Measurements from ENCODE around the gene C11orf71. TPM values are rescaled to one million over a fixed set of nuclear protein-coding genes. Genes with fewer than 3 reads are reported as not detected.

The C11orf71 gene
- total RNA-seq, 1 donor from 2014 or later: 6.4 TPM

GRCh38 chr11:114392735-114393667 is 7.3 kb downstream of the C11orf71 start:
- intact Hi-C loops (cut with micrococcal nuclease): no loop called here
- DNase-seq: no peak
- H3K27me3 Mint-ChIP-seq: peaks cover 3% of the 10 kb centered on the region
- H3K9me3 Mint-ChIP-seq: no peaks in the 10 kb centered on the region
- H3K27ac Mint-ChIP-seq: no peak overlapping the region
- peaks cover 3% of the 10 kb centered on the region for H3K36me3 Mint-ChIP-seq (ENCODE audit: low read depth)
- H3K4me1 Mint-ChIP-seq: peaks cover 3% of the 10 kb centered on the region
- H3K4me3 Mint-ChIP-seq: no peak overlapping the region

DNA sequence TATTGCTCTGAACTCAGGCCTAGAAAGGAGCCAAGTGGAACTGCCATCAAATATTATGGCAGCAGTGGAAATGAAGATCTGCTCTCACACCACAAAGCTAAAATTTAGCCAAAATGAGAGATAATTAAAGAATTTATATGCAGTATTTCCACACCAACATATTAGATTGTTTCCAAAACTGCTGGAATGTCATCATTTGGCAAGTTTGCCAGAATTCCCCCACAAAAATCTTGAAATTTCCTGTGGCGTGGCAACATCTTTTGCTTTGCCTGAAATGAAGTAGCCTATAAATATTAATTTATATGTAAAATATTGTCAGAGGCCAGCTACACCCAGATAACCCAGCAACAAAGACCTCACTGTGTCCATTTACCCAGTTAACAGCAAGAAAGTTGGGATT is 13.8 kb downstream of the C11orf71 start:
- peaks cover 8% of the 10 kb centered on the region for H3K27me3 Mint-ChIP-seq
- H3K27ac Mint-ChIP-seq: no peak overlapping the region
- no peaks in the 10 kb centered on the region for H3K4me1 Mint-ChIP-seq
- no peaks in the 10 kb centered on the region for H3K36me3 Mint-ChIP-seq (ENCODE audit: low read depth)
- H3K4me3 Mint-ChIP-seq: no peak overlapping the region
- DNase-seq: no peak
- intact Hi-C loops (cut with micrococcal nuclease): no loop called here
- no peaks in the 10 kb centered on the region for H3K9me3 Mint-ChIP-seq

- Mint-ChIP-seq H3K36me3 (ENCODE audit: low read depth) (no peaks in the 10 kb centered on the region), H3K9me3 (no peaks in the 10 kb centered on the region), H3K4me1 (no peaks in the 10 kb centered on the region), H3K27me3 (peaks cover 8% of the 10 kb centered on the region), H3K27ac (no peak overlapping the region), H3K4me3 (no peak overlapping the region)
- intact Hi-C loops (cut with micrococcal nuclease): no loop called here
- no peak for DNase-seq
These were observed 14.2 kb downstream of the C11orf71 start for GRCh38 chr11:114386131-114386530.

DNA sequence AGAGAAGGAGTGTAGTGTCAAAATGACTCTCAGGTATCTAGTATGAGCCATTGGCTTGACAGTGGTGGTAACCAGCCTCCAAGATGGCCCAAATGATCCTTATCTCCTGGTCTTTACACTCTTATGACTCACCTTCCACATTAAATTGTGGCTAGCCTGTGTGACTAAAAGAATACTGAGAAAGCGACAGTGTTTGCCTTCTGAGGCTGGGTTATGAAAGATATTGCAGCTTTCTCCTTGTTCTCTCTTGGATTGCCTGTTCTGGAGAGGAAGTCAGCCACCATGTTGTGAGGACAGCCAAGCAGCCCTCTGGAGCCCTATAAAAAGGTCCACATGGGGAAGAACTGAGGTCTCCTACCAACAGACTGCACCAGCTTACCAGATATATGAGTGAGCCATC is 15.8 kb downstream of the C11orf71 start:
- intact Hi-C loops (cut with micrococcal nuclease): no loop called here
- Mint-ChIP-seq H3K27me3 (peaks cover 15% of the 10 kb centered on the region), H3K9me3 (no peaks in the 10 kb centered on the region), H3K4me3 (no peak overlapping the region), H3K4me1 (peaks cover 6% of the 10 kb centered on the region), H3K36me3 (ENCODE audit: low read depth) (no peaks in the 10 kb centered on the region), H3K27ac (no peak overlapping the region)
- DNase-seq: no peak

GRCh38 chr11:114382509-114382908 is 17.8 kb downstream of the C11orf71 start:
- DNase-seq: no peak
- Mint-ChIP-seq H3K36me3 (ENCODE audit: low read depth) (no peaks in the 10 kb centered on the region), H3K4me1 (peaks cover 6% of the 10 kb centered on the region), H3K4me3 (no peak overlapping the region), H3K27me3 (peaks cover 15% of the 10 kb centered on the region), H3K27ac (no peak overlapping the region), H3K9me3 (no peaks in the 10 kb centered on the region)
- intact Hi-C loops (cut with micrococcal nuclease): no loop called here

- Mint-ChIP-seq H3K4me3 (no peak overlapping the region), H3K4me1 (peaks cover 6% of the 10 kb centered on the region), H3K27ac (no peak overlapping the region), H3K27me3 (peaks cover 11% of the 10 kb centered on the region), H3K9me3 (no peaks in the 10 kb centered on the region), H3K36me3 (ENCODE audit: low read depth) (no peaks in the 10 kb centered on the region)
- intact Hi-C loops (cut with micrococcal nuclease): no loop called here
- DNase-seq: no peak
These were observed 20.8 kb downstream of the C11orf71 start for GRCh38 chr11:114379394-114380069.

GRCh38 chr11:114377612-114378267 is 22.6 kb downstream of the C11orf71 start:
- Mint-ChIP-seq H3K27me3 (peaks cover 18% of the 10 kb centered on the region), H3K4me3 (no peak overlapping the region), H3K36me3 (ENCODE audit: low read depth) (no peaks in the 10 kb centered on the region), H3K4me1 (peaks cover 6% of the 10 kb centered on the region), H3K9me3 (no peaks in the 10 kb centered on the region), H3K27ac (no peak overlapping the region)
- no peak for DNase-seq
- intact Hi-C loops (cut with micrococcal nuclease): no loop called here

DNA sequence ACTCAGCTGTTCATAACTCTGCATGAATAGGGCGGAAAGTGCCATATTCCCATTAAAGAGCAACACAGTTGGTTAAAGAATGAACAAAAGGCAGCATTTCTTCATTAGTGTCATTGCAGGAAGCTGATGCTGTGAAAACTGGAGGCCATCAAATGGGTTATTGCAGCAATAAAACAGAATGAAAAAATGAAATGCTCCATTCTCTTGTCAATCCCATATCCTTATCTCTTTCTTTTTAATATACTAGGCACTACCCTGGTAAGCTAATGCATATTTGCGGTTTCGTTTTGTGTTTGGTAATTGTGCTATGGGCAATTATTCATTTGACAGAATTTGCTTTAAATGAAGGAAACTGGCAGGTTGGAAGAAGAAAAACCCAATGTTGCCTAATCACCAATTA is 25.3 kb downstream of the C11orf71 start:
- H3K27me3 Mint-ChIP-seq: peaks cover 17% of the 10 kb centered on the region
- no peaks in the 10 kb centered on the region for H3K36me3 Mint-ChIP-seq (ENCODE audit: low read depth)
- intact Hi-C loops (cut with micrococcal nuclease): no loop called here
- no peak overlapping the region for H3K27ac Mint-ChIP-seq
- H3K4me1 Mint-ChIP-seq: no peaks in the 10 kb centered on the region
- no peaks in the 10 kb centered on the region for H3K9me3 Mint-ChIP-seq
- no peak for DNase-seq
- H3K4me3 Mint-ChIP-seq: no peak overlapping the region

- no peak for DNase-seq
- H3K27me3 Mint-ChIP-seq: peaks cover 12% of the 10 kb centered on the region
- no peaks in the 10 kb centered on the region for H3K9me3 Mint-ChIP-seq
- no peaks in the 10 kb centered on the region for H3K36me3 Mint-ChIP-seq (ENCODE audit: low read depth)
- H3K4me3 Mint-ChIP-seq: no peak overlapping the region
- H3K27ac Mint-ChIP-seq: no peak overlapping the region
- intact Hi-C loops (cut with micrococcal nuclease): no loop called here
- no peaks in the 10 kb centered on the region for H3K4me1 Mint-ChIP-seq
These were observed 31.2 kb downstream of the C11orf71 start for GRCh38 chr11:114368918-114369680.

- Mint-ChIP-seq H3K36me3 (ENCODE audit: low read depth) (no peaks in the 10 kb centered on the region), H3K4me3 (no peak overlapping the region), H3K27me3 (peaks cover 9% of the 10 kb centered on the region), H3K4me1 (no peaks in the 10 kb centered on the region), H3K27ac (no peak overlapping the region), H3K9me3 (no peaks in the 10 kb centered on the region)
- no peak for DNase-seq
- intact Hi-C loops (cut with micrococcal nuclease): no loop called here
These were observed 32.9 kb downstream of the C11orf71 start for GRCh38 chr11:114367244-114367957.

GRCh38 chr11:114366331-114367243 is 33.7 kb downstream of the C11orf71 start:
- intact Hi-C loops (cut with micrococcal nuclease): no loop called here
- peaks cover 4% of the 10 kb centered on the region for H3K27me3 Mint-ChIP-seq
- no peak overlapping the region for H3K4me3 Mint-ChIP-seq
- H3K4me1 Mint-ChIP-seq: no peaks in the 10 kb centered on the region
- H3K36me3 Mint-ChIP-seq (ENCODE audit: low read depth): no peaks in the 10 kb centered on the region
- H3K27ac Mint-ChIP-seq: no peak overlapping the region
- DNase-seq: no peak
- no peaks in the 10 kb centered on the region for H3K9me3 Mint-ChIP-seq

GRCh38 chr11:114362958-114363357 is 37.4 kb downstream of the C11orf71 start:
- DNase-seq: no peak
- Mint-ChIP-seq H3K27ac (no peak overlapping the region), H3K4me1 (no peaks in the 10 kb centered on the region), H3K36me3 (ENCODE audit: low read depth) (no peaks in the 10 kb centered on the region), H3K9me3 (no peaks in the 10 kb centered on the region), H3K27me3 (peaks cover 22% of the 10 kb centered on the region), H3K4me3 (no peak overlapping the region)
- intact Hi-C loops (cut with micrococcal nuclease): no loop called here
